Smooth muscle cell (in vitro differentiated cells): ENCODE results near the gene HOXB6. TPM values are rescaled to one million over a fixed set of nuclear protein-coding genes. Genes with fewer than 3 reads are reported as not detected.

Source experiments
- DNase-seq: peaks from one replicate; lab custom pipeline; 2025; ENCODE audit not compliant: unreplicated experiment; lab: John Stamatoyannopoulos, UW
- H2AFZ ChIP-seq: fragments of 200-600 bp; sonication (generic); 2 replicates; pipeline ENCODE4 v1.6.0; 2016; ENCODE audit warnings: antibody characterized with exemption, low read depth, mild to moderate bottlenecking
- H3F3A ChIP-seq: fragments of 200-600 bp; sonication (generic); 2 replicates; pipeline ENCODE4 v1.6.0; 2017; ENCODE audit warnings: antibody characterized with exemption, low read depth
- H3K27ac ChIP-seq: fragments of 200-600 bp; sonication (generic); 2 replicates; pipeline ENCODE4 v1.5.1; 2016; ENCODE audit warnings: low read depth, mild to moderate bottlenecking
- H3K27me3 ChIP-seq: fragments of 200-600 bp; sonication (generic); 2 replicates; pipeline ENCODE4 v1.6.1; 2016; ENCODE audit warnings: low read depth, mild to moderate bottlenecking
- H3K36me3 ChIP-seq: fragments of 200-600 bp; sonication (generic); 2 replicates; pipeline ENCODE4 v1.5.1; 2016; ENCODE audit warnings: low read depth
- H3K4me1 ChIP-seq: fragments of 200-600 bp; sonication (generic); 2 replicates; pipeline ENCODE4 v1.5.1; 2016; ENCODE audit warnings: low read depth
- H3K4me2 ChIP-seq: fragments of 200-600 bp; sonication (generic); 2 replicates; pipeline ENCODE4 v1.6.0; 2016; ENCODE audit warnings: mild to moderate bottlenecking
- H3K4me3 ChIP-seq: fragments of 200-600 bp; sonication (generic); 2 replicates; pipeline ENCODE4 v1.5.1; 2016; ENCODE audit warnings: mild to moderate bottlenecking
- H3K79me2 ChIP-seq: fragments of 200-600 bp; sonication (generic); 2 replicates; pipeline ENCODE4 v1.6.0; 2016; ENCODE audit warnings: low read depth, mild to moderate bottlenecking
- H3K9ac ChIP-seq: fragments of 200-600 bp; sonication (generic); 2 replicates; pipeline ENCODE4 v1.6.0; 2016; ENCODE audit warnings: low read depth
- H3K9me3 ChIP-seq: fragments of 200-600 bp; sonication (generic); replicated peaks from 2 replicates; pipeline ENCODE4 v1.5.1; 2016; ENCODE audit warnings: low read depth
- H4K20me1 ChIP-seq: fragments of 200-600 bp; sonication (generic); 2 replicates; pipeline ENCODE4 v1.6.0; 2016; ENCODE audit warnings: low read depth
- WGBS: methylation state at CpG from one replicate; pipeline ENCODE4 v1.1.7; 2016; ENCODE audit warnings: low lambda C conversion rate; 5-methylcytosine and 5-hydroxymethylcytosine counted together
- polyA plus RNA-seq: library from polyadenylated mRNA; unstranded; fragments of >200 nt; fragmentation: Nextera tagmentation; extraction: Ambion mirVana; gene quantifications from 2 replicates; pipeline ENCODE4 v1.2.1, GENCODE V29; 2016
- total RNA-seq: library from RNA; depleted of rRNA; stranded (reverse); fragments of >200 nt; gene quantifications from 2 replicates; pipeline ENCODE4 v1.2.3, GENCODE V29; 2014
- TF ChIP-seq, protein P1 (sequence below): fragments of 200-600 bp; sonication (generic); IDR thresholded peaks from 2 replicates; pipeline ENCODE4 v1.5.1; 2017; ENCODE audit warnings: borderline replicate concordance, mild to moderate bottlenecking, antibody characterized with exemption; ENCODE audit not compliant: insufficient read depth, poor library complexity, severe bottlenecking

Gene HOXB6
- total and polyA plus RNA-seq, 2 experiments from 2014 or later: 6.3 to 9.3 TPM

DNA sequence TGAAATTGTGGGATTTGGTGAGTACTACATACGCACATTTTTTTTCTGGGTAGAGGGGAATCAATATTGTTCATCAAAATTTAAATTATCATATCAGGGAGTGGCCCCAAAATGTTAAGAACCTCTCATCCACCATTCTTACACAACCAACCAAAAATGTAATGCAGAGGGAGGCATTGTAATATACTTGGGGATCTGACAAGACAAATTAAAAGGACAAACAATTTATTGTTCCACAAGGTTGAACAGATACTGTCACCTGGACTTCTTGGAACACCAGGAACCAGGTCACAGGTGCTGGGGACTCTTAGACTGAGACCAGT, 36.0 kb upstream of the HOXB6 start:
- no peaks in the 10 kb centered on the region for H3K9me3 ChIP-seq
- peak overlapping the region; percentile 95 for H3K27ac ChIP-seq
- 83% methylated on average over 1 of the region's 1 CpG for WGBS
- H3K9ac ChIP-seq: no peak overlapping the region
- H2AFZ ChIP-seq: no peak overlapping the region
- H3K36me3 ChIP-seq: no peaks in the 10 kb centered on the region
- no peaks in the 10 kb centered on the region for H3K27me3 ChIP-seq
- no peak overlapping the region for H3K4me3 ChIP-seq
- peaks cover 10% of the 10 kb centered on the region for H4K20me1 ChIP-seq
- H3F3A ChIP-seq: peaks cover 45% of the 10 kb centered on the region
- peaks cover 77% of the 10 kb centered on the region for H3K79me2 ChIP-seq
- peaks cover 7% of the 10 kb centered on the region for H3K4me1 ChIP-seq
- DNase-seq: no peak
- TF ChIP-seq, protein P1, sequence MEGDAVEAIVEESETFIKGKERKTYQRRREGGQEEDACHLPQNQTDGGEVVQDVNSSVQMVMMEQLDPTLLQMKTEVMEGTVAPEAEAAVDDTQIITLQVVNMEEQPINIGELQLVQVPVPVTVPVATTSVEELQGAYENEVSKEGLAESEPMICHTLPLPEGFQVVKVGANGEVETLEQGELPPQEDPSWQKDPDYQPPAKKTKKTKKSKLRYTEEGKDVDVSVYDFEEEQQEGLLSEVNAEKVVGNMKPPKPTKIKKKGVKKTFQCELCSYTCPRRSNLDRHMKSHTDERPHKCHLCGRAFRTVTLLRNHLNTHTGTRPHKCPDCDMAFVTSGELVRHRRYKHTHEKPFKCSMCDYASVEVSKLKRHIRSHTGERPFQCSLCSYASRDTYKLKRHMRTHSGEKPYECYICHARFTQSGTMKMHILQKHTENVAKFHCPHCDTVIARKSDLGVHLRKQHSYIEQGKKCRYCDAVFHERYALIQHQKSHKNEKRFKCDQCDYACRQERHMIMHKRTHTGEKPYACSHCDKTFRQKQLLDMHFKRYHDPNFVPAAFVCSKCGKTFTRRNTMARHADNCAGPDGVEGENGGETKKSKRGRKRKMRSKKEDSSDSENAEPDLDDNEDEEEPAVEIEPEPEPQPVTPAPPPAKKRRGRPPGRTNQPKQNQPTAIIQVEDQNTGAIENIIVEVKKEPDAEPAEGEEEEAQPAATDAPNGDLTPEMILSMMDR: no peak
- H3K4me2 ChIP-seq: peak overlapping the region; percentile 92

DNA sequence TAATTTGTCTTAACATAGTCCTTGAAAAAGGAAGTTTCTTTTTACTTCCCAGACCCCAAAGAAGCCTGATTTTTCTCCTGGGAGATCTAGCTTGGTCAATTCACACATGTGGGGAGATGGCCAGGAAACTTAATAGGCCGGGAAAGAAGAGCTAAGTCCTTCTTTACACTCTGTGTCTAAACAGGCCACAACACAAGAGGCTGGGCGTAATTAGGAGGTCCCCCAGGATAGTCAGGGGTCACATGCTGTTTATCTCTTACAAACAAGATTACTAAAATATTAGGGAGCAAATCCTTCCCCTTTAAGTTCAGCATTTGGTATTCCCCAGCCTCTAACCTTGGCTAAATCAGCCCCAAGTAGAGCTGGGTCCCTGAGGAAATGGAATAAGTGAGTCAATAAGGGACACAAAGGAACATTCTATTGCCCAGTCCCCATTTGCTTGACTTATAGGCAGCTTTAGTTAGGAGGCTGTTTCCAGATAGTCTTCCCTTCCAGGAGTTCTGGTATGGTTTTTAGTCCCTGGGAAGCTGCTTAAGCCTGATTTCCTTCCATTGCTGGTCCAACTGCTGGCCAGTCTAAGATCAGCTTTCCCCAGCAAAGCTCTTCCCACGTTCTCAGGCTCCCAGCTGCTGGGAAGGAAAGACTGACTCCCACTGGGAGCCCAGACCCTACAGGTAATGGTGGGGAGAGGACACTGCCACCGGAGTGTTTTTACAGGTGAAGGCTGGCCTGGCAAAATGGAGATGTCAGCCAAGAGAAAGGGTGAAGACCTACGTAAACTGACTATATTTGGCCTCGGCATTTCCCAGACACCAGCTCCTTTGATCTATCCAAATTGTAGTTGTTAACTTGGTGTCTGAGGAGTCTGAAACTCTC, 35.4 kb upstream of the HOXB6 start:
- Histone ChIP-seq H3K9ac (no peak overlapping the region), H3K79me2 (peaks cover 77% of the 10 kb centered on the region), H3K4me1 (peaks cover 7% of the 10 kb centered on the region), H4K20me1 (peaks cover 9% of the 10 kb centered on the region), H2AFZ (no peak overlapping the region), H3K4me2 (peak overlapping the region; percentile 92), H3K27me3 (no peaks in the 10 kb centered on the region), H3K4me3 (no peak overlapping the region), H3K36me3 (no peaks in the 10 kb centered on the region), H3K9me3 (no peaks in the 10 kb centered on the region), H3K27ac (peak overlapping the region; percentile 95), H3F3A (peaks cover 44% of the 10 kb centered on the region)
- 69% methylated on average over 6 of the region's 6 CpGs for WGBS
- no peak for DNase-seq
- TF ChIP-seq, protein P1: no peak

DNA sequence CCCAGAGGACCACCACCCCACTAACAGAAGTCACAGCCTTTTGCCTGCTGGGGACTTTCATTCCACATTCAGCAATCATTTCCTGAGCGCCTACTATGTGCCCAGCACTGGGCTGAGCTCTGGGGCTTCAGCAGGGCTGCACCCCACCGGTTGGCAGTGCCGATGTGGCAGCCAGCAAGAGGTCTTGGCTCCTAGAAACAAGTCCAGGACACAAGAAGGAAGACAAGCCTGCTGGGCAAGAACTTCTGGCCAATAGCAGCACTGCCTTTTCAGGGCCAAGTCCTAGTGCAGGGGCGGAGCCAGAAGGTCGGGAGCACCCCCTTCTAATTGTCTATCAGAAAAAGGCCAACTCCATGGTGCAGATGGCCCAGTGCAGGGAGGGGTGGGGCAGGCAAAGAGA, 34.4 kb upstream of the HOXB6 start:
- H2AFZ ChIP-seq: no peak overlapping the region
- H3K9me3 ChIP-seq: no peaks in the 10 kb centered on the region
- H3K79me2 ChIP-seq: peaks cover 70% of the 10 kb centered on the region
- H3K27ac ChIP-seq: peak overlapping the region; percentile 95
- peaks cover 4% of the 10 kb centered on the region for H3K4me1 ChIP-seq
- DNase-seq: no peak
- H4K20me1 ChIP-seq: peaks cover 9% of the 10 kb centered on the region
- peak overlapping the region; percentile 51 for H3K4me2 ChIP-seq
- peaks cover 36% of the 10 kb centered on the region for H3F3A ChIP-seq
- H3K9ac ChIP-seq: peak overlapping the region; percentile 85
- no peaks in the 10 kb centered on the region for H3K36me3 ChIP-seq
- TF ChIP-seq, protein P1: no peak
- H3K4me3 ChIP-seq: no peak overlapping the region
- WGBS: 67% methylated on average over 5 of the region's 5 CpGs
- peaks cover 5% of the 10 kb centered on the region for H3K27me3 ChIP-seq
